GM21825 (cell line): ENCODE measurements around the gene KBTBD7.

Experiments used
- ATAC-seq: cut with Tn5 transposase; IDR thresholded peaks from one replicate; pipeline ENCODE4 v1.9.1; 2021; ENCODE audit warnings: mild to moderate bottlenecking, moderate library complexity; ENCODE audit not compliant: unreplicated experiment

KBTBD7 gene

DNA sequence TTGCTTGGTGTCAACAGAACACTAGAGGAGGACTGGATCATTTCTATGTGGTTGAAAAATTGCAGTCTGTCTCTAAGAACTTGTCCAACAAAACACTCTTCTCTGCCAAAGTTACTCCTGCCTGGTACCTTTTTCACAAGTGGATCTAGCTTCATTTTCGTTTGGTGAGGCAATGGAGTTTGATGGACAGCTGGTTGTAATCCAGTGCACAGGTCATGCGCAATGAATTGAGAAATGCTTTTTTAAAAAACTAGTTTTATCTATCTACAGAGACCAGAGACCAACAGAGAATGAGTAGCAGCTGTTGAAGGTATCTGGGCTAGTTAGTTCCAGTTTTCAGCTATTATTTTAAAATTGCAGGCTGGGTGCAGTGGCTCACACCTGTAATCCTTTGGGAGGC is 49.8 kb downstream of the KBTBD7 start:
- no peak for ATAC-seq
